HCT116 (cell line): ENCODE measurements around the gene SIX4. TPM values are rescaled to one million over a fixed set of nuclear protein-coding genes. Genes with fewer than 3 reads are reported as not detected.

Experiments
- ATAC-seq: fragments of 200-7000 bp; cut with Tn5 transposase; 2 replicates; pipeline ENCODE4 v1.9.1; 2020; ENCODE audit warnings: mild to moderate bottlenecking, moderate library complexity
- BruUV-seq: library from RNA; stranded (reverse); fragments of 400-500 nt; replicated peaks from 2 replicates; lab custom pipeline; 2021; lab: Mats Ljungman, UMichigan
- CTCF ChIA-PET: fragments of 300-600 bp; sonication (Branson Sonifier 250); formaldehyde crosslinking; loops from one replicate; lab custom pipeline; 2021; ENCODE audit warnings: antibody characterized with exemption; lab: Charles Lee
- POLR2A ChIA-PET: fragments of 300-600, 350-600 bp; sonication (Branson Sonifier 250); formaldehyde crosslinking; loops from one replicate; lab custom pipeline; 2021; ENCODE audit warnings: antibody characterized with exemption; lab: Charles Lee
- RAD21 ChIA-PET, 2 experiments: fragments of 300-600 bp; sonication (Branson Sonifier 250); formaldehyde crosslinking; loops; one replicate each; lab custom pipeline; 2023; ENCODE audit warnings: low total read pairs in 2 of 2; ENCODE audit not compliant: uncharacterized antibody in 2 of 2, unreplicated experiment in 2 of 2, low non-redundant PET in 1 of 2; lab: Charles Lee
- DNase-seq: peaks from one replicate; pipeline ENCODE4 v3.0.0-alpha.2; 2010; ENCODE audit warnings: low read depth, low spot score
- H2AFZ ChIP-seq: fragments of 200-600 bp; shearing (Covaris generic), sonication (generic); 2 replicates; pipeline ENCODE4 v1.6.1; 2017; ENCODE audit warnings: low read depth, mixed run types, mixed read lengths, antibody characterized with exemption, low read length; ENCODE audit not compliant: poor library complexity, severe bottlenecking
- H3K27ac ChIP-seq: 2 replicates; pipeline ENCODE4 v1.5.1; 2012; ENCODE audit warnings: low read depth, low read length
- H3K27me3 ChIP-seq: fragments of 200-600 bp; sonication (generic); 2 replicates; pipeline ENCODE4 v1.6.1; 2016; ENCODE audit warnings: mixed run types, low read length, mixed read lengths; ENCODE audit not compliant: insufficient read depth
- H3K36me3 ChIP-seq, 2 experiments: fragments of 200-500 bp in 1 of 2; fragments of 200-600 bp in 1 of 2; sonication (Bioruptor generic) in 1 of 2; sonication (generic) in 1 of 2; 2 replicates each; pipeline versions ENCODE4 v1.5.1 to v1.6.1; 2014 to 2016; ENCODE audit warnings: low read length in 2 of 2, inconsistent platforms in 1 of 2, mixed read lengths in 1 of 2, mixed run types in 1 of 2; ENCODE audit not compliant: insufficient read depth in 2 of 2, control insufficient read depth in 1 of 2
- H3K4me1 ChIP-seq, 2 experiments: fragments of 200-600 bp in 1 of 2; sonication (generic) in 1 of 2; 2 replicates each; pipeline versions ENCODE4 v1.5.1 to v1.6.1; 2012 to 2017; ENCODE audit warnings: low read length in 2 of 2, inconsistent platforms in 1 of 2, mild to moderate bottlenecking in 1 of 2, mixed read lengths in 1 of 2, mixed run types in 1 of 2, moderate library complexity in 1 of 2; ENCODE audit not compliant: insufficient read depth in 2 of 2, control insufficient read depth in 1 of 2
- H3K4me2 ChIP-seq: fragments of 200-600 bp; sonication (generic); 2 replicates; pipeline ENCODE4 v1.6.1; 2017; ENCODE audit warnings: mixed run types, low read length, mixed read lengths
- H3K4me3 ChIP-seq, 2 experiments: fragments of 200-600 bp in 1 of 2; sonication (generic) in 1 of 2; replicated peaks in 1 of 2; 2 replicates each; pipeline ENCODE4 v1.5.1; 2011 to 2016; ENCODE audit warnings: low read length in 2 of 2, control low read depth in 1 of 2, low read depth in 1 of 2, mild to moderate bottlenecking in 1 of 2, mixed read lengths in 1 of 2, mixed run types in 1 of 2
- H3K79me2 ChIP-seq: fragments of 200-600 bp; sonication (generic); 2 replicates; pipeline ENCODE4 v1.6.1; 2017; ENCODE audit warnings: mild to moderate bottlenecking, mixed run types, low read length, moderate library complexity, mixed read lengths; ENCODE audit not compliant: insufficient read depth
- H3K9ac ChIP-seq: fragments of 200-600 bp; sonication (generic); 2 replicates; pipeline ENCODE4 v1.6.1; 2016; ENCODE audit warnings: low read length, mixed read lengths
- H3K9me2 ChIP-seq: fragments of 200-600 bp; sonication (generic), shearing (Covaris generic); 2 replicates; pipeline ENCODE4 v1.6.1; 2017; ENCODE audit warnings: mixed run types, mild to moderate bottlenecking, moderate library complexity; ENCODE audit not compliant: insufficient read depth
- H3K9me3 ChIP-seq, 2 experiments: fragments of 200-500 bp in 1 of 2; fragments of 200-600 bp in 1 of 2; sonication (Bioruptor generic) in 1 of 2; sonication (generic) in 1 of 2; 2 replicates each; pipeline ENCODE4 v1.6.1; 2014 to 2017; ENCODE audit warnings: low read length in 2 of 2, mixed read lengths in 2 of 2, inconsistent platforms in 1 of 2, low read depth in 1 of 2, mild to moderate bottlenecking in 1 of 2, mixed run types in 1 of 2, moderate library complexity in 1 of 2; ENCODE audit not compliant: control insufficient read depth in 1 of 2, insufficient read depth in 1 of 2
- H4K20me1 ChIP-seq: fragments of 200-600 bp; sonication (generic), shearing (Covaris generic); 2 replicates; pipeline ENCODE4 v1.6.1; 2017; ENCODE audit warnings: mixed run types, mild to moderate bottlenecking, moderate library complexity; ENCODE audit not compliant: insufficient read depth
- ATF3 ChIP-seq: IDR thresholded peaks from 2 replicates; pipeline ENCODE4 v1.6.1; 2012
- CBX3 ChIP-seq: IDR thresholded peaks from 2 replicates; pipeline ENCODE4 v1.6.1; 2012; ENCODE audit warnings: low read depth
- CEBPB ChIP-seq: IDR thresholded peaks from 2 replicates; pipeline ENCODE4 v1.6.1; 2012; ENCODE audit warnings: low read depth
- JUND ChIP-seq: IDR thresholded peaks from 2 replicates; pipeline ENCODE4 v1.6.1; 2012
- MAX ChIP-seq: IDR thresholded peaks from 2 replicates; pipeline ENCODE4 v1.6.1; 2012
- POLR2A ChIP-seq: IDR thresholded peaks from 2 replicates; pipeline ENCODE4 v1.7.0; 2011; ENCODE audit warnings: borderline replicate concordance; ENCODE audit not compliant: insufficient read depth, insufficient read length; ENCODE audit errors: extremely low read depth
- RAD21 ChIP-seq: IDR thresholded peaks from 2 replicates; pipeline ENCODE4 v1.6.1; 2012; ENCODE audit warnings: low read depth, mild to moderate bottlenecking
- SIN3A ChIP-seq: IDR thresholded peaks from 2 replicates; pipeline ENCODE4 v1.6.1; 2012; ENCODE audit warnings: low read depth
- SRF ChIP-seq: IDR thresholded peaks from 2 replicates; pipeline ENCODE4 v1.6.1; 2012; ENCODE audit warnings: low read depth
- ZBTB33 ChIP-seq: IDR thresholded peaks from 2 replicates; pipeline ENCODE4 v1.6.1; 2011; ENCODE audit warnings: mild to moderate bottlenecking, low read length, moderate library complexity; ENCODE audit not compliant: insufficient replicate concordance; ENCODE audit errors: extremely low read depth
- ZNF274 ChIP-seq: fragments of 200-500 bp; sonication (Bioruptor generic); IDR thresholded peaks from 2 replicates; pipeline ENCODE4 v1.6.1; 2014; ENCODE audit warnings: mild to moderate bottlenecking, low read depth, low read length, inconsistent platforms
- intact Hi-C: fragments of 100-400 bp; cut with micrococcal nuclease; formaldehyde crosslinking; loops from 2 replicates; pipeline ENCODE4 v1.10.0; 2022
- total RNA-seq: library from RNA; stranded (reverse); gene quantifications from one replicate; pipeline ENCODE4 v1.2.1, GENCODE V29; 2021; ENCODE audit not compliant: unreplicated experiment

Gene SIX4
- total RNA-seq, 1 experiment from 2014 or later, result 24.5 TPM

GRCh38 chr14:60680511-60680910 lies 43.6 kb downstream of the SIX4 start:
- ChIA-PET CTCF (interaction anchor here (0.7 kb wide), 1 partner anchor 8 kb away, joined by 4 read pairs; no protein-coding TSS in a partner anchor), POLR2A (no interaction called here)
- H3K9me3 ChIP-seq, result no peaks in the 10 kb centered on the region
- no peaks in the 10 kb centered on the region for H3K36me3 ChIP-seq
- no peak overlapping the region for H3K9ac ChIP-seq
- H3K9me2 ChIP-seq, result no peaks in the 10 kb centered on the region
- no peaks in the 10 kb centered on the region for H3K4me1 ChIP-seq
- no peaks in the 10 kb centered on the region for H3K27me3 ChIP-seq
- intact Hi-C loops, result no loop called here
- no peaks in the 10 kb centered on the region for H4K20me1 ChIP-seq
- TF ChIP-seq CBX3 (no peak), SIN3A (no peak), ZBTB33 (no peak), CEBPB (no peak)
- TF ChIP-seq, all 23 proteins: peak for 0
- no peaks in the 10 kb centered on the region for H3K79me2 ChIP-seq
- RAD21 ChIA-PET, result no interaction called here
- no peak overlapping the region for H3K27ac ChIP-seq
- BruUV-seq, result no TSS peak
- no peak overlapping the region for H3K4me3 ChIP-seq
- H2AFZ ChIP-seq, result no peak overlapping the region
- no peak for ATAC-seq
- no peak overlapping the region for H3K4me2 ChIP-seq
- no peak for DNase-seq

GRCh38 chr14:60679566-60680258 lies 44.4 kb downstream of the SIX4 start:
- H3K4me3 ChIP-seq, result no peak overlapping the region
- H4K20me1 ChIP-seq, result no peaks in the 10 kb centered on the region
- no peak for TF ChIP-seq SIN3A
- no peak for TF ChIP-seq SRF
- no peak for TF ChIP-seq JUND
- no peak for TF ChIP-seq POLR2A
- no peak for TF ChIP-seq MAX
- no peak for TF ChIP-seq RAD21
- no peak for TF ChIP-seq ZBTB33
- TF ChIP-seq ZNF274, result no peak
- TF ChIP-seq ATF3, result no peak
- TF ChIP-seq, all 23 proteins: peak for 0
- no peaks in the 10 kb centered on the region for H3K9me2 ChIP-seq
- no peaks in the 10 kb centered on the region for H3K36me3 ChIP-seq
- DNase-seq (no peak), ATAC-seq (no peak)
- intact Hi-C loops, result no loop called here
- H3K27me3 ChIP-seq, result no peaks in the 10 kb centered on the region
- no peak overlapping the region for H3K27ac ChIP-seq
- ChIA-PET POLR2A (no interaction called here), CTCF (no interaction called here), RAD21 (no interaction called here)
- BruUV-seq, result no TSS peak
- H3K4me2 ChIP-seq, result no peak overlapping the region
- H3K79me2 ChIP-seq, result no peaks in the 10 kb centered on the region
- H3K4me1 ChIP-seq, result no peaks in the 10 kb centered on the region
- no peak overlapping the region for H3K9ac ChIP-seq
- no peak overlapping the region for H2AFZ ChIP-seq
- H3K9me3 ChIP-seq, result no peaks in the 10 kb centered on the region
